Hematopoietic multipotent progenitor cell treated with erythropoietin and hydrocortisone succinate and interleukin-3 and kit ligand, for 6 days (in vitro differentiated cells): ENCODE results near the gene PANX1.
"Not testable (repeated sequence)": the region's sequence is repeated elsewhere in the genome, so short reads cannot be mapped to it uniquely, and the experiment has no call there.

Source experiments
- DNase-seq: peaks from one replicate; pipeline ENCODE4 v3.0.0-alpha.2; 2015

Gene PANX1

GRCh38 chr11:94128746-94129511, at the start of gene PANX1:
Gene PANX1, plus strand, starts transcription at chr11:94128841. Its CDS starts 472 bp downstream, at chr11:94129313.
- peak; percentile 84 for DNase-seq

GRCh38 chr11:94084164-94084563, 44.5 kb upstream of the PANX1 start:
- DNase-seq: no peak

GRCh38 chr11:94088906-94089305, 39.7 kb upstream of the PANX1 start:
- no peak for DNase-seq

GRCh38 chr11:94089341-94089740, 39.3 kb upstream of the PANX1 start:
- DNase-seq: no peak

GRCh38 chr11:94090401-94090800, 38.2 kb upstream of the PANX1 start:
- DNase-seq: peak; percentile 39

GRCh38 chr11:94091091-94091490, 37.5 kb upstream of the PANX1 start:
- DNase-seq: no peak

GRCh38 chr11:94100253-94100652, 28.4 kb upstream of the PANX1 start:
- no peak for DNase-seq

- DNase-seq: no peak
Measured at GRCh38 chr11:94103471-94103870, 25.2 kb upstream of the PANX1 start.

- no peak for DNase-seq
Measured at GRCh38 chr11:94104734-94105133, 23.9 kb upstream of the PANX1 start.

GRCh38 chr11:94106716-94107115, 21.9 kb upstream of the PANX1 start:
- DNase-seq: no peak

GRCh38 chr11:94107363-94107762, 21.3 kb upstream of the PANX1 start:
- peak; percentile 53 for DNase-seq

GRCh38 chr11:94111241-94111640, 17.4 kb upstream of the PANX1 start:
- DNase-seq: no peak

GRCh38 chr11:94111660-94112059, 17.0 kb upstream of the PANX1 start:
- DNase-seq: no peak

GRCh38 chr11:94112206-94112953, 16.3 kb upstream of the PANX1 start:
- DNase-seq: no peak

GRCh38 chr11:94117197-94117574, 11.5 kb upstream of the PANX1 start:
- DNase-seq: no peak

GRCh38 chr11:94117871-94118270, 10.8 kb upstream of the PANX1 start:
- no peak for DNase-seq

- DNase-seq: not testable (repeated sequence)
Measured at GRCh38 chr11:94119676-94120075, 9.0 kb upstream of the PANX1 start.

- not testable (repeated sequence) for DNase-seq
Measured at GRCh38 chr11:94120516-94120915, 8.1 kb upstream of the PANX1 start.

- no peak for DNase-seq
Measured at GRCh38 chr11:94120946-94121345, 7.7 kb upstream of the PANX1 start.

- DNase-seq: no peak
Measured at GRCh38 chr11:94125407-94126115, 3.1 kb upstream of the PANX1 start.

GRCh38 chr11:94127638-94128037, 1.0 kb upstream of the PANX1 start:
- peak; percentile 24 for DNase-seq

- DNase-seq: peak; percentile 56
Measured at GRCh38 chr11:94128291-94128745, 323 bp upstream of the PANX1 start.

GRCh38 chr11:94129512-94130297, 1.1 kb downstream of the PANX1 start:
- DNase-seq: peak; percentile 63
